T-cell (primary cell): Measurements from ENCODE around the gene MLKL. TPM values are rescaled to one million over a fixed set of nuclear protein-coding genes. Genes with fewer than 3 reads are reported as not detected.

Experiments
- ATAC-seq, 4 experiments: fragments of 200-7000 bp in 3 of 4; fragments of 150-1000 bp in 1 of 4; cut with Tn5 transposase; replicated peaks in 1 of 4; 1 replicate in 3 of 4; 2 replicates in 1 of 4; pipeline ENCODE4 v1.10.0; 2021; ENCODE audit warnings: moderate library complexity in 3 of 4, mild to moderate bottlenecking in 2 of 4, moderate number of reproducible peaks in 1 of 4
- CTCF ChIA-PET, 2 donors: fragments of 300-600 bp; sonication (Branson Sonifier 250); formaldehyde crosslinking; loops; one replicate each; lab custom pipeline; 2022; ENCODE audit warnings: antibody characterized with exemption in 2 of 2; lab: Charles Lee
- POLR2A ChIA-PET, 2 donors: fragments of 300-600 bp; sonication (Branson Sonifier 250); formaldehyde crosslinking; loops; one replicate each; lab custom pipeline; 2022; ENCODE audit warnings: antibody characterized with exemption in 2 of 2; lab: Charles Lee
- DNase-seq, 35 experiments: peaks; one replicate each; pipeline versions ENCODE4 v3.0.0 to v3.0.0-alpha.2; 2013 to 2023
- H3K27ac ChIP-seq: one replicate; pipeline ENCODE4 v1.5.1; 2013; ENCODE audit warnings: low read length
- H3K27me3 ChIP-seq, 2 experiments: replicated peaks in 1 of 2; 1 replicate in 1 of 2; 2 replicates in 1 of 2; pipeline versions ENCODE4 v1.6.1 to v1.7.0; 2013; ENCODE audit warnings: low read length in 1 of 2, mixed read lengths in 1 of 2; ENCODE audit not compliant: control insufficient read depth in 2 of 2, insufficient read depth in 2 of 2; ENCODE audit errors: extremely low read depth in 1 of 2
- H3K36me3 ChIP-seq, 2 donors: 1 replicate in 1 of 2; 2 replicates in 1 of 2; pipeline versions ENCODE4 v1.6.1 to v1.7.0; 2013; ENCODE audit warnings: low read length in 1 of 2; ENCODE audit not compliant: control insufficient read depth in 2 of 2, insufficient read depth in 1 of 2; ENCODE audit errors: extremely low read depth in 1 of 2
- H3K4me1 ChIP-seq, 2 experiments: 1 replicate in 1 of 2; 2 replicates in 1 of 2; pipeline versions ENCODE4 v1.6.1 to v1.7.0; 2013; ENCODE audit warnings: low read length in 2 of 2, mixed read lengths in 1 of 2; ENCODE audit not compliant: insufficient read depth in 2 of 2, control insufficient read depth in 1 of 2; ENCODE audit errors: extremely low read depth in 1 of 2
- H3K4me3 ChIP-seq, 2 donors: 1 replicate in 1 of 2; 2 replicates in 1 of 2; pipeline versions ENCODE4 v1.5.1 to v1.7.0; 2013; ENCODE audit warnings: mild to moderate bottlenecking in 2 of 2, low read length in 1 of 2, moderate library complexity in 1 of 2; ENCODE audit not compliant: control insufficient read depth in 1 of 2; ENCODE audit errors: extremely low read depth in 1 of 2
- H3K9me3 ChIP-seq: 2 replicates; pipeline ENCODE4 v1.7.0; 2013
- H3K27ac Mint-ChIP-seq, 2 donors: one replicate each; pipeline ENCODE4 v1.8.0; 2020 to 2021; ENCODE audit warnings: mild to moderate bottlenecking in 2 of 2, mixed read lengths in 2 of 2
- H3K27me3 Mint-ChIP-seq, 2 donors: one replicate each; pipeline ENCODE4 v1.8.0; 2021 to 2022; ENCODE audit warnings: mixed read lengths in 2 of 2
- H3K36me3 Mint-ChIP-seq: one replicate; pipeline ENCODE4 v1.8.0; 2021; ENCODE audit warnings: mixed read lengths
- H3K4me1 Mint-ChIP-seq, 3 donors: one replicate each; pipeline ENCODE4 v1.8.0; 2020 to 2022; ENCODE audit warnings: mixed read lengths in 3 of 3, mild to moderate bottlenecking in 1 of 3
- H3K4me3 Mint-ChIP-seq, 3 donors: one replicate each; pipeline ENCODE4 v1.8.0; 2020 to 2022; ENCODE audit warnings: mild to moderate bottlenecking in 3 of 3, mixed read lengths in 3 of 3, moderate library complexity in 3 of 3
- H3K9me3 Mint-ChIP-seq, 3 donors: one replicate each; pipeline ENCODE4 v1.8.0; 2020 to 2022; ENCODE audit warnings: mixed read lengths in 3 of 3
- WGBS: methylation state at CpG from one replicate; pipeline ENCODE4 v1.1.5; 2013; ENCODE audit warnings: missing lambda C conversion rate; ENCODE audit not compliant: insufficient coverage; 5-methylcytosine and 5-hydroxymethylcytosine counted together
- total RNA-seq, 35 experiments: library from RNA in 6 of 35; stranded (reverse) in 6 of 35; fragments of 120-200 nt in 1 of 35; gene quantifications; one replicate each; pipeline versions ENCODE4 v1.2.1 to v1.2.4 and lab custom pipeline; 2013 to 2026

Gene MLKL
- total RNA-seq, 5 donors from 2014 or later (not counting 1 experiment from before 2014, with no cell fraction given), result 27.4 to 40.7 (median 33.4) TPM

- ATAC-seq (no peak), DNase-seq (no peak)
- WGBS, result no CpG with 5 or more reads among the region's 4 CpGs
- no peaks in the 10 kb centered on the region for H3K9me3 Mint-ChIP-seq
- Histone ChIP-seq H3K9me3 (no peaks in the 10 kb centered on the region), H3K27ac (no peak overlapping the region), H3K4me1 (no peaks in the 10 kb centered on the region), H3K27me3 (no peaks in the 10 kb centered on the region), H3K4me3 (no peak overlapping the region), H3K36me3 (peaks cover 8 to 61% of the 10 kb centered on the region in 2 donors)
- peaks cover 8 to 20% (median 14%) of the 10 kb centered on the region in 3 donors for H3K4me1 Mint-ChIP-seq
- POLR2A ChIA-PET, result interaction anchor here in 1 of 2 donors (0.6 kb wide), 1 partner anchor 12 kb away, joined by 3 read pairs; no protein-coding TSS in a partner anchor
- peaks cover 37% of the 10 kb centered on the region for H3K36me3 Mint-ChIP-seq
- H3K4me3 Mint-ChIP-seq, result no peak overlapping the region
- no peaks in the 10 kb centered on the region for H3K27me3 Mint-ChIP-seq
- CTCF ChIA-PET, result interaction anchor here (1.1 to 2.4 kb wide), 4 partner anchors 10 to 326 kb away, joined by 3 to 9 read pairs (median 3); partner anchors contain the start of genes GLG1 (in 1 of the 2) and PSMD7 (in 1 of the 2)
- H3K27ac Mint-ChIP-seq, result no peak overlapping the region
Measured at GRCh38 chr16:74622005-74622404, 78.7 kb downstream of the MLKL start.

Other genes with a start within 250 kb of the MLKL start
- 100 to 1,000 TPM; 159 to 216 (median 167) TPM for gene GLG1, start 93.7 kb downstream of the MLKL start, total RNA-seq
- gene RFWD3, start 34.0 kb downstream of the MLKL start, total RNA-seq, result 10 to 100 TPM; 42.6 to 52.0 (median 49.0) TPM
- under 1 TPM in 3 of 5 donors, not detected in 2; 0.23 to 0.39 (median 0.35) TPM for gene FA2H, start 74.0 kb upstream of the MLKL start, total RNA-seq